Prostate gland (tissue), 2 donors: Measurements from ENCODE around the gene TOMM40.

ENCODE experiments used
- POLR2AphosphoS5 ChIP-seq: sonication (generic); formaldehyde crosslinking; IDR thresholded peaks from one replicate; pipeline ENCODE4 v1.6.1; 2017; ENCODE audit warnings: antibody characterized with exemption
- TF ChIP-seq, protein P1 (sequence below), 4 experiments: fragments of 200-600 bp in 2 of 4; fragments of 450-650 bp in 2 of 4; sonication (generic) in 2 of 4; IDR thresholded peaks; 1 replicate in 3 of 4; 2 replicates in 1 of 4; pipeline ENCODE4 v1.5.1; 2016 to 2019; ENCODE audit warnings: antibody characterized with exemption in 4 of 4, mild to moderate bottlenecking in 2 of 4, moderate library complexity in 2 of 4

DNA sequence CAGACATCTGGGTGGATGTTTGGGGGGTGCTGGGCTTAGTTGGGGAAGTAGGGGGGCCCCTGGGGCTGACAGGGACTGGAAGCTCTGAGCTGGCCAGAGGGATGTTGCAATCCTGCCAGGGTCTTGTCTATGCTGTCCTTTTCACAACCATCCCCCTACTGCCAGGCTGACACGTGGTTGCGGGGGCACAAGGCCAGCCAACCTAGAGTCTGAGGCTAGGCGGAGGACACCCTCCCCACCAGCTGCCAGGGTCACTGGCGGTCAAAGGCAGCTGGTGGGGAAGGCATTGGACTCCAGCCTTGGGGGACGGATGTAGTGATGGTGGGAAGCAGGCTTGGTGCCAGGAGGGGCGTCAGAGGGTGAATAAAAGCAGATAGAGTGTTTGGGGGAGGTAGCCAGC lies 21.8 kb downstream of the TOMM40 start:
- TF ChIP-seq, protein P1, sequence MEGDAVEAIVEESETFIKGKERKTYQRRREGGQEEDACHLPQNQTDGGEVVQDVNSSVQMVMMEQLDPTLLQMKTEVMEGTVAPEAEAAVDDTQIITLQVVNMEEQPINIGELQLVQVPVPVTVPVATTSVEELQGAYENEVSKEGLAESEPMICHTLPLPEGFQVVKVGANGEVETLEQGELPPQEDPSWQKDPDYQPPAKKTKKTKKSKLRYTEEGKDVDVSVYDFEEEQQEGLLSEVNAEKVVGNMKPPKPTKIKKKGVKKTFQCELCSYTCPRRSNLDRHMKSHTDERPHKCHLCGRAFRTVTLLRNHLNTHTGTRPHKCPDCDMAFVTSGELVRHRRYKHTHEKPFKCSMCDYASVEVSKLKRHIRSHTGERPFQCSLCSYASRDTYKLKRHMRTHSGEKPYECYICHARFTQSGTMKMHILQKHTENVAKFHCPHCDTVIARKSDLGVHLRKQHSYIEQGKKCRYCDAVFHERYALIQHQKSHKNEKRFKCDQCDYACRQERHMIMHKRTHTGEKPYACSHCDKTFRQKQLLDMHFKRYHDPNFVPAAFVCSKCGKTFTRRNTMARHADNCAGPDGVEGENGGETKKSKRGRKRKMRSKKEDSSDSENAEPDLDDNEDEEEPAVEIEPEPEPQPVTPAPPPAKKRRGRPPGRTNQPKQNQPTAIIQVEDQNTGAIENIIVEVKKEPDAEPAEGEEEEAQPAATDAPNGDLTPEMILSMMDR (IDR thresholded peaks at IDR 0.05), result no peak
- no peak for TF ChIP-seq POLR2AphosphoS5
